Nephron progenitor cell (in vitro differentiated cells): Measurements from ENCODE around the gene CNTNAP2.

Source experiments
- DNase-seq: peaks from one replicate; pipeline ENCODE4 v3.0.0; 2021
- H3K27ac Mint-ChIP-seq: 2 replicates; pipeline ENCODE4 v1.8.0; 2021; ENCODE audit warnings: mild to moderate bottlenecking, moderate library complexity, mixed read lengths
- H3K27me3 Mint-ChIP-seq: 2 replicates; pipeline ENCODE4 v1.8.0; 2021; ENCODE audit warnings: mild to moderate bottlenecking, low read depth, mixed read lengths; ENCODE audit not compliant: poor library complexity
- H3K36me3 Mint-ChIP-seq: 2 replicates; pipeline ENCODE4 v1.8.0; 2021; ENCODE audit warnings: low read depth, mixed read lengths
- H3K4me1 Mint-ChIP-seq: 2 replicates; pipeline ENCODE4 v1.8.0; 2021; ENCODE audit warnings: mixed read lengths
- H3K4me3 Mint-ChIP-seq: 2 replicates; pipeline ENCODE4 v1.8.0; 2021; ENCODE audit warnings: mild to moderate bottlenecking, moderate library complexity, mixed read lengths
- H3K9me3 Mint-ChIP-seq: 2 replicates; pipeline ENCODE4 v1.8.0; 2021; ENCODE audit warnings: mild to moderate bottlenecking, moderate library complexity, mixed read lengths
- CTCF ChIP-seq: fragments of 200-600 bp; sonication (generic); IDR thresholded peaks from 2 replicates; pipeline ENCODE4 v1.5.0; 2021; ENCODE audit warnings: antibody characterized with exemption

The CNTNAP2 gene

DNA sequence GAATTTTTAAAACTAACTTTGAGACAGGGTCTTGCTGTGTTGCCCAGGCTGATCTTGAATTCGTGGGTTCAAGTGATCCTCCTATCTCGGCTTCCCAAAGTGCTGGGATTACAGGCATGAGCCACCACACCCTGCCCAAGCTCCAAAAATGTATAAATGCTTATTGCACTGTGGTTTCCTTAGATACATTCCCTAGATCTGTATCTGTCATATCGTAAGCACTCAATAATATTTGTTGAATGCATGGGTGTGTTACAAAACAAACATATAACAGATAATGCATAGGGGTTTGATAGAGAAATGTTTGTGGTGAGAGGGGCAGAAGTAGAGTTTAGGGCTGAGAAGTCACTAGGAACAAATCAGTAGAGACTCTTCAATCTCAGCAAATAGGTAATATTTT is 1518.7 kb downstream of the CNTNAP2 start:
- Mint-ChIP-seq H3K9me3 (peaks cover 11% of the 10 kb centered on the region), H3K27ac (no peak overlapping the region), H3K4me3 (no peak overlapping the region), H3K4me1 (no peaks in the 10 kb centered on the region), H3K27me3 (peaks cover 3% of the 10 kb centered on the region), H3K36me3 (no peaks in the 10 kb centered on the region)
- no peak for TF ChIP-seq CTCF
- no peak for DNase-seq

DNA sequence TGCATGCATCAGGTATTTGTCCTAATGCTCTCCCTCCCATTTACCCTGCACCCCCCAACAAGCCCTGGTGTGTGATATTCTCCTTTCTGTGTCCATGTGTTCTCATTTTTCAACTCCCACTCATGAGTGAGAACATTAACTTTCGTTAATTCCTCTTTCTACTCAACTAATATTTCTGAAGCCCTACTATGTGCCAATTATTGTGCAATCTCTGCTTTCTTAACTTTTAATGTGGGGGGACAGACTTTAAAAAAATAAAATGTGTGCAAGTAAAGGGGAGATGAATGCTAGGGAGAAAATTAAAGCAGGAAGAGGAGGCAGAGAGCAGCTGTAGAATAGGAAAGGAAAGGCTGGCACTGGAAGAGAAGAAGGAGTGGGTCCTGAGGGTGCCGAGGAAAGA is 1520.0 kb downstream of the CNTNAP2 start:
- H3K27me3 Mint-ChIP-seq: peaks cover 3% of the 10 kb centered on the region
- no peak for TF ChIP-seq CTCF
- DNase-seq: no peak
- no peak overlapping the region for H3K27ac Mint-ChIP-seq
- no peaks in the 10 kb centered on the region for H3K4me1 Mint-ChIP-seq
- peaks cover 4% of the 10 kb centered on the region for H3K9me3 Mint-ChIP-seq
- no peak overlapping the region for H3K4me3 Mint-ChIP-seq
- H3K36me3 Mint-ChIP-seq: no peaks in the 10 kb centered on the region

- Mint-ChIP-seq H3K27ac (no peak overlapping the region), H3K36me3 (no peaks in the 10 kb centered on the region), H3K4me3 (no peak overlapping the region), H3K27me3 (peaks cover 3% of the 10 kb centered on the region), H3K9me3 (no peaks in the 10 kb centered on the region), H3K4me1 (no peaks in the 10 kb centered on the region)
- DNase-seq: no peak
- no peak for TF ChIP-seq CTCF
These were observed 1522.0 kb downstream of the CNTNAP2 start for GRCh38 chr7:147638566-147638965.

DNA sequence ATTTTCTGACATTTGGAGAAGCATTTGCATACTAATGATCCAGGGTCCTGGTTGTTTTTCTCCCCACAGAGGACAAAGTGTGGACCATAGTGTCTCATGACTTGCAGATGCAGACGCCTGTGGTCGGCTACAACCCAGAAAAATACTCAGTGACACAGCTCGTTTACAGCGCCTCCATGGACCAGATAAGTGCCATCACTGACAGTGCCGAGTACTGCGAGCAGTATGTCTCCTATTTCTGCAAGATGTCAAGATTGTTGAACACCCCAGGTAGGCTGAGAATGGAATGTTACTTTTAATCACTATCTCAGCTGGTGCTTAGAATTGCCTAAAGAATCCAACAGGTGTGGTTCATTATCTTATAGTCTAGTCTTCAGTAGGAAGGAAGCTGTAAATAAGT is 1522.4 kb downstream of the CNTNAP2 start:
- no peak for DNase-seq
- Mint-ChIP-seq H3K27me3 (peaks cover 3% of the 10 kb centered on the region), H3K9me3 (no peaks in the 10 kb centered on the region), H3K27ac (no peak overlapping the region), H3K36me3 (no peaks in the 10 kb centered on the region), H3K4me1 (no peaks in the 10 kb centered on the region), H3K4me3 (no peak overlapping the region)
- TF ChIP-seq CTCF: no peak

- Mint-ChIP-seq H3K4me1 (no peaks in the 10 kb centered on the region), H3K36me3 (no peaks in the 10 kb centered on the region), H3K27ac (no peak overlapping the region), H3K4me3 (no peak overlapping the region), H3K9me3 (no peaks in the 10 kb centered on the region), H3K27me3 (peaks cover 3% of the 10 kb centered on the region)
- TF ChIP-seq CTCF: no peak
- no peak for DNase-seq
These were observed 1523.2 kb downstream of the CNTNAP2 start for GRCh38 chr7:147639751-147640150.

DNA sequence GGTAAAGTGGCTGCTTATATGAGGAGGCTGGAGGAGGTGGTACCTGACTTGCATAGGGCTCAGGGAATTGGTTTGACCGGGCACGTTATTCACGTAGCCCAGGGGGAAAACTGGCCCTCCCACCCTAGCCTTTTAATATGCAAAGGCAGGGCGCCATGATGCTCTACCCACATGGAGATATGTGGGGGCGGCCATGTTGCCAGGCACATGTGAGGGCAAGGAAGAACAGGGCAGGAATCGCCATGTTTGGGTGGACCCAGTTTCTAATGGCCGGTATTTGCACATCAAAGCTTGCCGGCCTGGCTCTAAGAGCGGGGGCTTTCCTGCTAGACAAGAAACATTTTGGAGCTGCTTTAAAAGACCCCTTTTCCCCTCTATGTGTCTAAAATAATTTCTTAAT is 1524.2 kb downstream of the CNTNAP2 start:
- H3K4me3 Mint-ChIP-seq: no peak overlapping the region
- TF ChIP-seq CTCF: no peak
- DNase-seq: no peak
- no peaks in the 10 kb centered on the region for H3K4me1 Mint-ChIP-seq
- H3K36me3 Mint-ChIP-seq: no peaks in the 10 kb centered on the region
- no peak overlapping the region for H3K27ac Mint-ChIP-seq
- no peaks in the 10 kb centered on the region for H3K27me3 Mint-ChIP-seq
- H3K9me3 Mint-ChIP-seq: no peaks in the 10 kb centered on the region
